Measurements from ENCODE around the gene SMR3A.

- TF ChIP-seq, protein P1, sequence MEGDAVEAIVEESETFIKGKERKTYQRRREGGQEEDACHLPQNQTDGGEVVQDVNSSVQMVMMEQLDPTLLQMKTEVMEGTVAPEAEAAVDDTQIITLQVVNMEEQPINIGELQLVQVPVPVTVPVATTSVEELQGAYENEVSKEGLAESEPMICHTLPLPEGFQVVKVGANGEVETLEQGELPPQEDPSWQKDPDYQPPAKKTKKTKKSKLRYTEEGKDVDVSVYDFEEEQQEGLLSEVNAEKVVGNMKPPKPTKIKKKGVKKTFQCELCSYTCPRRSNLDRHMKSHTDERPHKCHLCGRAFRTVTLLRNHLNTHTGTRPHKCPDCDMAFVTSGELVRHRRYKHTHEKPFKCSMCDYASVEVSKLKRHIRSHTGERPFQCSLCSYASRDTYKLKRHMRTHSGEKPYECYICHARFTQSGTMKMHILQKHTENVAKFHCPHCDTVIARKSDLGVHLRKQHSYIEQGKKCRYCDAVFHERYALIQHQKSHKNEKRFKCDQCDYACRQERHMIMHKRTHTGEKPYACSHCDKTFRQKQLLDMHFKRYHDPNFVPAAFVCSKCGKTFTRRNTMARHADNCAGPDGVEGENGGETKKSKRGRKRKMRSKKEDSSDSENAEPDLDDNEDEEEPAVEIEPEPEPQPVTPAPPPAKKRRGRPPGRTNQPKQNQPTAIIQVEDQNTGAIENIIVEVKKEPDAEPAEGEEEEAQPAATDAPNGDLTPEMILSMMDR (IDR thresholded peaks at IDR 0.05): no peak
- TF ChIP-seq POLR2A (IDR thresholded peaks at IDR 0.05): no peak
- no peak for TF ChIP-seq POLR2AphosphoS5 (IDR thresholded peaks at IDR 0.05)
Measured at GRCh38 chr4:70399319-70399718, 38.8 kb downstream of the SMR3A start.

Measured in breast epithelium (tissue), 3 donors.